Activated effector memory CD4-positive, alpha-beta T cell treated with Interleukin-2 at 50 U/mL for 16 hours (primary cell): ENCODE data around the gene KCNN2.

Experiments
- DNase-seq: peaks from one replicate; pipeline ENCODE4 v3.0.0-alpha.2; 2020

Gene KCNN2

GRCh38 chr5:114361724-114362196, at the start of gene KCNN2:
TSS of gene KCNN2 (plus strand) at chr5:114362070. CDS start at chr5:114362140, 70 bp downstream.
- no peak for DNase-seq

GRCh38 chr5:114312658-114313057, 49.2 kb upstream of the KCNN2 start:
- no peak for DNase-seq

GRCh38 chr5:114314061-114314460, 47.8 kb upstream of the KCNN2 start:
- no peak for DNase-seq

- no peak for DNase-seq
Measured at GRCh38 chr5:114316167-114316566, 45.7 kb upstream of the KCNN2 start.

- DNase-seq = no peak
Measured at GRCh38 chr5:114317751-114318150, 44.1 kb upstream of the KCNN2 start.

- no peak for DNase-seq
Measured at GRCh38 chr5:114319236-114319635, 42.6 kb upstream of the KCNN2 start.

GRCh38 chr5:114319821-114320220, 42.0 kb upstream of the KCNN2 start:
- no peak for DNase-seq

GRCh38 chr5:114324282-114324681, 37.6 kb upstream of the KCNN2 start:
- no peak for DNase-seq

- DNase-seq = no peak
Measured at GRCh38 chr5:114325541-114325940, 36.3 kb upstream of the KCNN2 start.

GRCh38 chr5:114327474-114327873, 34.4 kb upstream of the KCNN2 start:
- DNase-seq = no peak

- DNase-seq = no peak
Measured at GRCh38 chr5:114327987-114328386, 33.9 kb upstream of the KCNN2 start.

GRCh38 chr5:114330916-114331531, 30.8 kb upstream of the KCNN2 start:
- DNase-seq = no peak

GRCh38 chr5:114332493-114332892, 29.4 kb upstream of the KCNN2 start:
- no peak for DNase-seq

GRCh38 chr5:114332925-114333324, 28.9 kb upstream of the KCNN2 start:
- DNase-seq = no peak

GRCh38 chr5:114335391-114335790, 26.5 kb upstream of the KCNN2 start:
- no peak for DNase-seq

GRCh38 chr5:114339108-114339507, 22.8 kb upstream of the KCNN2 start:
- no peak for DNase-seq

- DNase-seq = no peak
Measured at GRCh38 chr5:114346181-114346580, 15.7 kb upstream of the KCNN2 start.

- no peak for DNase-seq
Measured at GRCh38 chr5:114355086-114355830, 6.6 kb upstream of the KCNN2 start.

- DNase-seq = no peak
Measured at GRCh38 chr5:114358329-114358728, 3.5 kb upstream of the KCNN2 start.

- no peak for DNase-seq
Measured at GRCh38 chr5:114360357-114360756, 1.5 kb upstream of the KCNN2 start.

GRCh38 chr5:114360816-114361723, 800 bp upstream of the KCNN2 start:
- no peak for DNase-seq

- DNase-seq = no peak
Measured at GRCh38 chr5:114362197-114362976, 517 bp downstream of the KCNN2 start.
